Measurements from ENCODE around the gene SLC8A2. TPM values are rescaled to one million over a fixed set of nuclear protein-coding genes. Genes with fewer than 3 reads are reported as not detected.

Gene SLC8A2
- total RNA-seq, 1 donor = not detected

- H3K4me1 ChIP-seq (ENCODE audit: insufficient read depth, low read length) = peaks cover 25% of the 10 kb centered on the region
- H3K4me3 ChIP-seq (ENCODE audit: low read length) = no peak overlapping the region
- H3K27me3 ChIP-seq (ENCODE audit: insufficient read depth, low read length) = no peaks in the 10 kb centered on the region
- H3K9me3 ChIP-seq (ENCODE audit: low read depth, low read length) = no peaks in the 10 kb centered on the region
These were observed 13.5 kb upstream of the SLC8A2 start for GRCh38 chr19:47485210-47485609.

- no peaks in the 10 kb centered on the region for H3K27me3 ChIP-seq (ENCODE audit: insufficient read depth, low read length)
- H3K9me3 ChIP-seq (ENCODE audit: low read depth, low read length) = no peaks in the 10 kb centered on the region
- peak within 1 kb of the TSS; percentile 72 for H3K4me3 ChIP-seq (ENCODE audit: low read length)
- peaks cover 25% of the 10 kb centered on the region for H3K4me1 ChIP-seq (ENCODE audit: insufficient read depth, low read length)
These were observed 12.4 kb upstream of the SLC8A2 start, which contains the start of gene KPTN for GRCh38 chr19:47483800-47484690. TSS of gene KPTN (minus strand) at chr19:47484219. CDS start at chr19:47484160, 59 bp downstream.

- Histone ChIP-seq H3K27me3 (ENCODE audit: insufficient read depth, low read length) (no peaks in the 10 kb centered on the region), H3K4me3 (ENCODE audit: low read length) (no peak overlapping the region), H3K4me1 (ENCODE audit: insufficient read depth, low read length) (peaks cover 25% of the 10 kb centered on the region), H3K9me3 (ENCODE audit: low read depth, low read length) (no peaks in the 10 kb centered on the region)
These were observed 11.5 kb upstream of the SLC8A2 start for GRCh38 chr19:47483200-47483599.

GRCh38 chr19:47481460-47482052, 9.9 kb upstream of the SLC8A2 start:
- peaks cover 25% of the 10 kb centered on the region for H3K4me1 ChIP-seq (ENCODE audit: insufficient read depth, low read length)
- no peaks in the 10 kb centered on the region for H3K9me3 ChIP-seq (ENCODE audit: low read depth, low read length)
- H3K4me3 ChIP-seq (ENCODE audit: low read length) = no peak overlapping the region
- H3K27me3 ChIP-seq (ENCODE audit: insufficient read depth, low read length) = no peaks in the 10 kb centered on the region

- Histone ChIP-seq H3K4me1 (ENCODE audit: insufficient read depth, low read length) (peaks cover 21% of the 10 kb centered on the region), H3K4me3 (ENCODE audit: low read length) (no peak overlapping the region), H3K27me3 (ENCODE audit: insufficient read depth, low read length) (no peaks in the 10 kb centered on the region), H3K9me3 (ENCODE audit: low read depth, low read length) (no peaks in the 10 kb centered on the region)
These were observed 9.0 kb upstream of the SLC8A2 start for GRCh38 chr19:47480658-47481057.

- peaks cover 14% of the 10 kb centered on the region for H3K4me1 ChIP-seq (ENCODE audit: insufficient read depth, low read length)
- no peaks in the 10 kb centered on the region for H3K9me3 ChIP-seq (ENCODE audit: low read depth, low read length)
- H3K27me3 ChIP-seq (ENCODE audit: insufficient read depth, low read length) = no peaks in the 10 kb centered on the region
- no peak overlapping the region for H3K4me3 ChIP-seq (ENCODE audit: low read length)
These were observed 8.2 kb upstream of the SLC8A2 start for GRCh38 chr19:47479701-47480503.

GRCh38 chr19:47476438-47476972, 4.8 kb upstream of the SLC8A2 start:
- Histone ChIP-seq H3K9me3 (ENCODE audit: low read depth, low read length) (no peaks in the 10 kb centered on the region), H3K4me1 (ENCODE audit: insufficient read depth, low read length) (no peaks in the 10 kb centered on the region)

GRCh38 chr19:47475465-47475864, 3.8 kb upstream of the SLC8A2 start:
- H3K27me3 ChIP-seq (ENCODE audit: insufficient read depth, low read length) = peaks cover 17% of the 10 kb centered on the region
- no peaks in the 10 kb centered on the region for H3K9me3 ChIP-seq (ENCODE audit: low read depth, low read length)
- no peaks in the 10 kb centered on the region for H3K4me1 ChIP-seq (ENCODE audit: insufficient read depth, low read length)
- no peak overlapping the region for H3K4me3 ChIP-seq (ENCODE audit: low read length)

More at GRCh38 chr19:47476438-47476972, 4.8 kb upstream of the SLC8A2 start:
- H3K27me3 ChIP-seq (ENCODE audit: insufficient read depth, low read length) = peaks cover 9% of the 10 kb centered on the region
- H3K4me3 ChIP-seq (ENCODE audit: low read length) = no peak overlapping the region

GRCh38 chr19:47473336-47473735, 1.6 kb upstream of the SLC8A2 start:
- Histone ChIP-seq H3K27me3 (ENCODE audit: insufficient read depth, low read length) (peaks cover 35% of the 10 kb centered on the region), H3K4me1 (ENCODE audit: insufficient read depth, low read length) (no peaks in the 10 kb centered on the region), H3K4me3 (ENCODE audit: low read length) (no peak overlapping the region), H3K9me3 (ENCODE audit: low read depth, low read length) (no peaks in the 10 kb centered on the region)

- no peaks in the 10 kb centered on the region for H3K4me1 ChIP-seq (ENCODE audit: insufficient read depth, low read length)
- H3K27me3 ChIP-seq (ENCODE audit: insufficient read depth, low read length) = peaks cover 38% of the 10 kb centered on the region
- no peak overlapping the region for H3K4me3 ChIP-seq (ENCODE audit: low read length)
- H3K9me3 ChIP-seq (ENCODE audit: low read depth, low read length) = no peaks in the 10 kb centered on the region
These were observed 336 bp downstream of the SLC8A2 start for GRCh38 chr19:47471381-47471732.

GRCh38 chr19:47470447-47471195, 1.1 kb downstream of the SLC8A2 start:
- no peaks in the 10 kb centered on the region for H3K4me1 ChIP-seq (ENCODE audit: insufficient read depth, low read length)

GRCh38 chr19:47469719-47470118, 2.0 kb downstream of the SLC8A2 start:
- peaks cover 41% of the 10 kb centered on the region for H3K27me3 ChIP-seq (ENCODE audit: insufficient read depth, low read length)

More at GRCh38 chr19:47470447-47471195, 1.1 kb downstream of the SLC8A2 start:
- H3K27me3 ChIP-seq (ENCODE audit: insufficient read depth, low read length) = peaks cover 38% of the 10 kb centered on the region
- H3K9me3 ChIP-seq (ENCODE audit: low read depth, low read length) = no peaks in the 10 kb centered on the region
- no peak overlapping the region for H3K4me3 ChIP-seq (ENCODE audit: low read length)

GRCh38 chr19:47469363-47469700, 2.4 kb downstream of the SLC8A2 start:
- Histone ChIP-seq H3K4me3 (ENCODE audit: low read length) (no peak overlapping the region), H3K4me1 (ENCODE audit: insufficient read depth, low read length) (no peaks in the 10 kb centered on the region), H3K27me3 (ENCODE audit: insufficient read depth, low read length) (peaks cover 41% of the 10 kb centered on the region), H3K9me3 (ENCODE audit: low read depth, low read length) (no peaks in the 10 kb centered on the region)

More at GRCh38 chr19:47469719-47470118, 2.0 kb downstream of the SLC8A2 start:
- Histone ChIP-seq H3K4me1 (ENCODE audit: insufficient read depth, low read length) (no peaks in the 10 kb centered on the region), H3K9me3 (ENCODE audit: low read depth, low read length) (no peaks in the 10 kb centered on the region), H3K4me3 (ENCODE audit: low read length) (no peak overlapping the region)

GRCh38 chr19:47467914-47468313, 3.8 kb downstream of the SLC8A2 start:
- no peak overlapping the region for H3K4me3 ChIP-seq (ENCODE audit: low read length)
- peaks cover 41% of the 10 kb centered on the region for H3K27me3 ChIP-seq (ENCODE audit: insufficient read depth, low read length)
- no peaks in the 10 kb centered on the region for H3K9me3 ChIP-seq (ENCODE audit: low read depth, low read length)
- no peaks in the 10 kb centered on the region for H3K4me1 ChIP-seq (ENCODE audit: insufficient read depth, low read length)
